H9 (cell line): ENCODE data around the gene MN1. TPM values are rescaled to one million over a fixed set of nuclear protein-coding genes. Genes with fewer than 3 reads are reported as not detected.

ENCODE experiments used
- DNase-seq: peaks from one replicate; pipeline ENCODE4 v3.0.0-alpha.2; 2017
- H2AFZ ChIP-seq: one replicate; pipeline ENCODE4 v1.6.1; 2013; ENCODE audit warnings: mild to moderate bottlenecking, low read length, control low read depth, moderate library complexity
- H2AK5ac ChIP-seq: 2 replicates; pipeline ENCODE4 v1.6.1; 2013; ENCODE audit warnings: low read length, control low read depth, mixed read lengths; ENCODE audit not compliant: insufficient read length
- H2BK120ac ChIP-seq: one replicate; pipeline ENCODE4 v1.6.1; 2013; ENCODE audit warnings: low read depth, mild to moderate bottlenecking, low read length, control low read depth, inconsistent platforms; ENCODE audit not compliant: poor library complexity, severe bottlenecking
- H2BK12ac ChIP-seq: 2 replicates; pipeline ENCODE4 v1.6.1; 2013; ENCODE audit warnings: low read length, control low read depth, mixed read lengths, low read depth; ENCODE audit not compliant: insufficient read length
- H2BK15ac ChIP-seq: 2 replicates; pipeline ENCODE4 v1.6.1; 2013; ENCODE audit warnings: low read depth, low read length, control low read depth
- H2BK20ac ChIP-seq: one replicate; pipeline ENCODE4 v1.6.1; 2013; ENCODE audit warnings: low read depth, mild to moderate bottlenecking, low read length, control low read depth, inconsistent platforms; ENCODE audit not compliant: poor library complexity, severe bottlenecking
- H2BK5ac ChIP-seq: 2 replicates; pipeline ENCODE4 v1.6.1; 2013; ENCODE audit warnings: low read length, control low read depth, mixed read lengths; ENCODE audit not compliant: insufficient read length
- H3K14ac ChIP-seq: 2 replicates; pipeline ENCODE4 v1.6.1; 2013; ENCODE audit warnings: low read length, control low read depth; ENCODE audit not compliant: insufficient read depth
- H3K18ac ChIP-seq: 2 replicates; pipeline ENCODE4 v1.6.1; 2013; ENCODE audit warnings: low read depth, mild to moderate bottlenecking, mixed read lengths, low read length, control low read depth; ENCODE audit not compliant: insufficient read length
- H3K23ac ChIP-seq: 2 replicates; pipeline ENCODE4 v1.6.1; 2013; ENCODE audit warnings: low read length, control low read depth, mixed read lengths, low read depth; ENCODE audit not compliant: insufficient read length
- H3K23me2 ChIP-seq: 2 replicates; pipeline ENCODE4 v1.6.1; 2013; ENCODE audit warnings: low read depth, mild to moderate bottlenecking, mixed read lengths, low read length, control low read depth; ENCODE audit not compliant: insufficient read length, poor library complexity, severe bottlenecking
- H3K27ac ChIP-seq: 2 replicates; pipeline ENCODE4 v1.5.1; 2013; ENCODE audit warnings: low read length, control low read depth, mixed read lengths, low read depth; ENCODE audit not compliant: insufficient read length
- H3K27me3 ChIP-seq: 2 replicates; pipeline ENCODE4 v1.6.1; 2013; ENCODE audit warnings: low read length, control low read depth, inconsistent platforms; ENCODE audit not compliant: insufficient read depth
- H3K4ac ChIP-seq: 2 replicates; pipeline ENCODE4 v1.6.1; 2013; ENCODE audit warnings: low read depth, mild to moderate bottlenecking, control low read depth, inconsistent platforms, low read length, moderate library complexity
- H3K4me1 ChIP-seq: 2 replicates; pipeline ENCODE4 v1.6.1; 2013; ENCODE audit warnings: low read length, control low read depth, inconsistent platforms; ENCODE audit not compliant: insufficient read depth
- H3K4me2 ChIP-seq: 2 replicates; pipeline ENCODE4 v1.6.1; 2013; ENCODE audit warnings: low read length, control low read depth, mixed read lengths; ENCODE audit not compliant: insufficient read length, insufficient read depth
- H3K56ac ChIP-seq: 2 replicates; pipeline ENCODE4 v1.6.1; 2013; ENCODE audit warnings: low read depth, mild to moderate bottlenecking, mixed read lengths, low read length, control low read depth; ENCODE audit not compliant: insufficient read length
- H3K79me1 ChIP-seq: 2 replicates; pipeline ENCODE4 v1.6.1; 2013; ENCODE audit warnings: low read depth, mild to moderate bottlenecking, moderate library complexity, low read length, control low read depth, inconsistent platforms; ENCODE audit not compliant: insufficient read depth, poor library complexity, severe bottlenecking
- H3K79me2 ChIP-seq: 2 replicates; pipeline ENCODE4 v1.6.1; 2013; ENCODE audit warnings: low read length, control low read depth, inconsistent platforms; ENCODE audit not compliant: insufficient read depth
- H3K9ac ChIP-seq: 2 replicates; pipeline ENCODE4 v1.6.1; 2013; ENCODE audit warnings: low read length, control low read depth, mixed read lengths; ENCODE audit not compliant: insufficient read length; ENCODE audit errors: extremely low read depth
- H3K9me3 ChIP-seq: one replicate; pipeline ENCODE4 v1.6.1; 2013; ENCODE audit warnings: low read depth, low read length, inconsistent platforms; ENCODE audit not compliant: control insufficient read depth
- H3T11ph ChIP-seq: one replicate; pipeline ENCODE4 v1.6.1; 2013; ENCODE audit warnings: mild to moderate bottlenecking, low read length, control low read depth, inconsistent platforms
- H4K20me1 ChIP-seq: one replicate; pipeline ENCODE4 v1.6.1; 2013; ENCODE audit not compliant: control insufficient read depth, insufficient read length, insufficient read depth
- H4K5ac ChIP-seq: 2 replicates; pipeline ENCODE4 v1.6.1; 2013; ENCODE audit warnings: low read depth, mild to moderate bottlenecking, mixed read lengths, low read length, control low read depth; ENCODE audit not compliant: insufficient read length
- H4K8ac ChIP-seq: replicated peaks from 2 replicates; pipeline ENCODE4 v1.6.1; 2013; ENCODE audit warnings: low read length, control low read depth, mixed read lengths, low read depth; ENCODE audit not compliant: insufficient read length
- H4K91ac ChIP-seq: 2 replicates; pipeline ENCODE4 v1.6.1; 2013; ENCODE audit warnings: low read depth, mild to moderate bottlenecking, moderate library complexity, mixed read lengths, low read length, control low read depth; ENCODE audit not compliant: insufficient read length
- H3K27ac Mint-ChIP-seq, 3 experiments: 2 replicates in 2 of 3; 3 replicates in 1 of 3; pipeline ENCODE4 v1.8.0; 2020 to 2021; ENCODE audit warnings: mixed read lengths in 3 of 3, mild to moderate bottlenecking in 1 of 3, moderate library complexity in 1 of 3
- H3K27me3 Mint-ChIP-seq: 2 replicates; pipeline ENCODE4 v1.8.0; 2021; ENCODE audit warnings: low read depth, mild to moderate bottlenecking, moderate library complexity, mixed read lengths
- H3K36me3 Mint-ChIP-seq, 3 experiments: 2 replicates in 2 of 3; 3 replicates in 1 of 3; pipeline ENCODE4 v1.8.0; 2020 to 2021; ENCODE audit warnings: low read depth in 3 of 3, mixed read lengths in 3 of 3; ENCODE audit not compliant: insufficient read depth in 1 of 3
- H3K4me1 Mint-ChIP-seq, 2 experiments: 2 replicates each; pipeline ENCODE4 v1.8.0; 2020; ENCODE audit warnings: mixed read lengths in 2 of 2
- H3K4me3 Mint-ChIP-seq, 2 experiments: 2 replicates in 1 of 2; 3 replicates in 1 of 2; pipeline ENCODE4 v1.8.0; 2020 to 2021; ENCODE audit warnings: mild to moderate bottlenecking in 2 of 2, mixed read lengths in 2 of 2, moderate library complexity in 1 of 2
- H3K9me3 Mint-ChIP-seq, 2 experiments: 2 replicates in 1 of 2; 3 replicates in 1 of 2; pipeline ENCODE4 v1.8.0; 2020; ENCODE audit warnings: mild to moderate bottlenecking in 2 of 2, mixed read lengths in 2 of 2, moderate library complexity in 1 of 2
- WGBS: extraction: QIAGEN DNeasy Blood & Tissue Kit; methylation state at CpG from one replicate; pipeline ENCODE4 v1.1.7; 2013; ENCODE audit warnings: missing lambda C conversion rate, low lambda C conversion rate, mixed read lengths; ENCODE audit not compliant: insufficient read length; ENCODE audit errors: extremely low coverage; 5-methylcytosine and 5-hydroxymethylcytosine counted together
- total RNA-seq: library from RNA; stranded (reverse); gene quantifications from 2 replicates; pipeline ENCODE4 v1.2.1, GENCODE V29; 2021
- TF ChIP-seq, protein P1 (sequence below): fragments of 200-600 bp; sonication (generic); conservative IDR thresholded peaks from 3 replicates; pipeline ENCODE4 v1.8.0; 2021; ENCODE audit warnings: antibody characterized with exemption, mild to moderate bottlenecking

Gene MN1
- total RNA-seq, 1 experiment from 2014 or later: 2.8 TPM

- Histone ChIP-seq H4K20me1 (no peaks in the 10 kb centered on the region), H4K8ac (no peak overlapping the region), H3K4me2 (no peak overlapping the region), H3K79me2 (no peaks in the 10 kb centered on the region), H2BK5ac (no peak overlapping the region), H2BK20ac (no peak overlapping the region), H3K9me3 (no peaks in the 10 kb centered on the region), H3K27me3 (no peaks in the 10 kb centered on the region), H3K23me2 (no peaks in the 10 kb centered on the region), H3K4me1 (no peaks in the 10 kb centered on the region), H3K56ac (no peak overlapping the region), H2AK5ac (no peak overlapping the region), H3K79me1 (no peaks in the 10 kb centered on the region), H3K14ac (no peak overlapping the region), H3K18ac (no peak overlapping the region), H3K4ac (no peak overlapping the region), H4K91ac (no peak overlapping the region), H2BK15ac (no peak overlapping the region), H3T11ph (no peak overlapping the region), H2AFZ (no peak overlapping the region), H2BK12ac (no peak overlapping the region), H4K5ac (no peak overlapping the region), H3K9ac (no peak overlapping the region), H3K23ac (no peak overlapping the region), H3K27ac (no peak overlapping the region), H2BK120ac (no peak overlapping the region)
- H3K4me1 Mint-ChIP-seq: peaks cover 23 to 33% of the 10 kb centered on the region in 2 experiments
- H3K4me3 Mint-ChIP-seq: no peak overlapping the region; a peak in 1 of 5 replicates
- peaks cover 22% of the 10 kb centered on the region for H3K27me3 Mint-ChIP-seq
- no peak overlapping the region for H3K27ac Mint-ChIP-seq
- H3K36me3 Mint-ChIP-seq: no peaks in the 10 kb centered on the region; a peak in 1 of 7 replicates
- no peaks in the 10 kb centered on the region for H3K9me3 Mint-ChIP-seq
- TF ChIP-seq, protein P1, sequence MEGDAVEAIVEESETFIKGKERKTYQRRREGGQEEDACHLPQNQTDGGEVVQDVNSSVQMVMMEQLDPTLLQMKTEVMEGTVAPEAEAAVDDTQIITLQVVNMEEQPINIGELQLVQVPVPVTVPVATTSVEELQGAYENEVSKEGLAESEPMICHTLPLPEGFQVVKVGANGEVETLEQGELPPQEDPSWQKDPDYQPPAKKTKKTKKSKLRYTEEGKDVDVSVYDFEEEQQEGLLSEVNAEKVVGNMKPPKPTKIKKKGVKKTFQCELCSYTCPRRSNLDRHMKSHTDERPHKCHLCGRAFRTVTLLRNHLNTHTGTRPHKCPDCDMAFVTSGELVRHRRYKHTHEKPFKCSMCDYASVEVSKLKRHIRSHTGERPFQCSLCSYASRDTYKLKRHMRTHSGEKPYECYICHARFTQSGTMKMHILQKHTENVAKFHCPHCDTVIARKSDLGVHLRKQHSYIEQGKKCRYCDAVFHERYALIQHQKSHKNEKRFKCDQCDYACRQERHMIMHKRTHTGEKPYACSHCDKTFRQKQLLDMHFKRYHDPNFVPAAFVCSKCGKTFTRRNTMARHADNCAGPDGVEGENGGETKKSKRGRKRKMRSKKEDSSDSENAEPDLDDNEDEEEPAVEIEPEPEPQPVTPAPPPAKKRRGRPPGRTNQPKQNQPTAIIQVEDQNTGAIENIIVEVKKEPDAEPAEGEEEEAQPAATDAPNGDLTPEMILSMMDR: no peak
- no peak for DNase-seq
- no CpG with 5 or more reads among the region's 3 CpGs for WGBS
These were observed 10.2 kb upstream of the MN1 start for GRCh38 chr22:27811778-27812177.
